Measurements from ENCODE around the gene NKX2-3. TPM values are rescaled to one million over a fixed set of nuclear protein-coding genes. Genes with fewer than 3 reads are reported as not detected.

NKX2-3 gene
- total RNA-seq, 1 donor from 2014 or later = not detected

- DNase-seq (ENCODE audit: low read depth in 2 of 2) = no peak
These were observed 41.0 kb downstream of the NKX2-3 start for GRCh38 chr10:99573790-99574189.

- DNase-seq (ENCODE audit: low read depth in 2 of 2) = no peak
These were observed 47.2 kb downstream of the NKX2-3 start for GRCh38 chr10:99579971-99580370.

GRCh38 chr10:99582255-99582770 lies 49.6 kb downstream of the NKX2-3 start:
- DNase-seq (ENCODE audit: low read depth in 2 of 2) = peak in 1 of 2 donors; percentile 10

GRCh38 chr10:99583687-99584086 lies 50.9 kb downstream of the NKX2-3 start:
- DNase-seq (ENCODE audit: low read depth in 2 of 2) = no peak

Other genes starting within 250 kb of the NKX2-3 start
- gene CNNM1, start 203.6 kb upstream of the NKX2-3 start, total RNA-seq = not detected in 2 replicates
- gene GOT1, start 102.3 kb upstream of the NKX2-3 start, total RNA-seq = 15.5 and 22.2 TPM in 2 replicates
- gene SLC25A28, start 87.5 kb downstream of the NKX2-3 start, total RNA-seq = 8.3 and 11.1 TPM in 2 replicates
- 14.4 and 16.1 TPM in 2 replicates for gene ENTPD7, start 126.6 kb downstream of the NKX2-3 start, total RNA-seq
- gene COX15, start 199.2 kb downstream of the NKX2-3 start, total RNA-seq = 25.0 and 30.7 TPM in 2 replicates
- 12.9 and 21.6 TPM in 2 replicates for gene CUTC, start 199.3 kb downstream of the NKX2-3 start, total RNA-seq
- 0.44 and 0.60 TPM in 2 replicates for gene ABCC2, start 249.7 kb downstream of the NKX2-3 start, total RNA-seq

All from lung microvascular endothelial cell (primary cell).